HepG2 (cell line): ENCODE results near the gene QSOX1. TPM values are rescaled to one million over a fixed set of nuclear protein-coding genes. Genes with fewer than 3 reads are reported as not detected.

Source experiments
- HDAC1 ChIP-seq: sonication (generic); formaldehyde crosslinking; IDR thresholded peaks from 2 replicates; pipeline ENCODE4 v1.5.1; 2020; ENCODE audit warnings: mild to moderate bottlenecking, missing genetic modification reagents
- HOXA7 ChIP-seq: sonication (generic); formaldehyde crosslinking; IDR thresholded peaks from 2 replicates; pipeline ENCODE4 v1.8.1; 2022; ENCODE audit warnings: mild to moderate bottlenecking, missing genetic modification reagents, moderate library complexity
- SP140L ChIP-seq: sonication (generic); formaldehyde crosslinking; IDR thresholded peaks from 2 replicates; pipeline ENCODE4 v1.4.0; 2020; ENCODE audit warnings: missing genetic modification reagents, borderline replicate concordance
- SYNCRIP ChIP-seq: fragments of 200-400 bp; formaldehyde crosslinking; IDR thresholded peaks from 2 replicates; pipeline ENCODE4 v1.6.1; 2018; ENCODE audit warnings: mild to moderate bottlenecking, low read depth, low read length; ENCODE audit not compliant: insufficient read depth
- TCF7L2 ChIP-seq: IDR thresholded peaks from 2 replicates; pipeline ENCODE4 v1.6.1; 2011; ENCODE audit warnings: mild to moderate bottlenecking, low read depth, low read length, moderate library complexity
- ZNF430 ChIP-seq: sonication (generic); formaldehyde crosslinking; IDR thresholded peaks from 2 replicates; pipeline ENCODE4 v1.9.0; 2021; ENCODE audit warnings: mild to moderate bottlenecking, missing genetic modification reagents
- ZNF879 ChIP-seq: sonication (generic); formaldehyde crosslinking; IDR thresholded peaks from 2 replicates; pipeline ENCODE4 v1.8.1; 2023; ENCODE audit warnings: missing genetic modification reagents
- polyA plus RNA-seq, 8 experiments: library from polyadenylated mRNA; depleted of rRNA in 3 of 8; stranded (reverse) in 7 of 8; unstranded in 1 of 8; fragments of >200 nt; fragmentation: Illumina TruSeq in 4 of 8; extraction: Trizol in 4 of 8; gene quantifications; 2 replicates each; pipeline versions ENCODE4 v1.2.1 to v1.2.3, GENCODE V29; 2011 to 2016; ENCODE audit warnings: low read depth in 4 of 8, missing spikeins in 1 of 8, mixed read lengths in 1 of 8; ENCODE audit not compliant: insufficient read depth in 1 of 8
- total RNA-seq, 5 experiments: library from RNA; depleted of rRNA; stranded (reverse); fragments of >200 nt; fragmentation: Illumina TruSeq; extraction: Trizol; gene quantifications; 2 replicates each; pipeline ENCODE4 v1.2.3, GENCODE V29; 2016; ENCODE audit warnings: low read depth in 1 of 5
- TF ChIP-seq, protein P1 (sequence below): sonication (generic); formaldehyde crosslinking; IDR thresholded peaks from 2 replicates; pipeline ENCODE4 v1.4.0; 2020; ENCODE audit warnings: mild to moderate bottlenecking, missing genetic modification reagents
- TF ChIP-seq, protein P2 (sequence below): sonication (generic); formaldehyde crosslinking; IDR thresholded peaks from 2 replicates; pipeline ENCODE4 v1.4.0; 2020; ENCODE audit warnings: mild to moderate bottlenecking, missing genetic modification reagents, borderline replicate concordance
- TF ChIP-seq, protein P3 (sequence below), 2 experiments: sonication (generic) in 1 of 2; formaldehyde crosslinking in 1 of 2; IDR thresholded peaks; 2 replicates each; pipeline versions ENCODE4 v1.4.0 to v1.6.1; 2018 to 2020; ENCODE audit warnings: missing genetic modification reagents in 2 of 2, borderline replicate concordance in 1 of 2, low read depth in 1 of 2, mild to moderate bottlenecking in 1 of 2, missing biosample characterization in 1 of 2
- TF ChIP-seq, protein P4 (sequence below): sonication (generic); formaldehyde crosslinking; IDR thresholded peaks from 2 replicates; pipeline ENCODE4 v1.9.0; 2021; ENCODE audit warnings: missing genetic modification reagents, borderline replicate concordance
- TF ChIP-seq, protein P5 (sequence below): sonication (generic); formaldehyde crosslinking; IDR thresholded peaks from 2 replicates; pipeline ENCODE4 v1.8.0; 2022; ENCODE audit warnings: mild to moderate bottlenecking, missing genetic modification reagents, moderate library complexity
- TF ChIP-seq, protein P6 (sequence below): sonication (generic); formaldehyde crosslinking; IDR thresholded peaks from 2 replicates; pipeline ENCODE4 v1.5.0; 2020; ENCODE audit warnings: mild to moderate bottlenecking, missing genetic modification reagents, borderline replicate concordance

Gene QSOX1
- total and polyA plus RNA-seq, 2 of the 13 experiments (the other 11 are each of a cell fraction or from before 2014, with no cell fraction given) = 6.8 to 40.2 TPM

DNA sequence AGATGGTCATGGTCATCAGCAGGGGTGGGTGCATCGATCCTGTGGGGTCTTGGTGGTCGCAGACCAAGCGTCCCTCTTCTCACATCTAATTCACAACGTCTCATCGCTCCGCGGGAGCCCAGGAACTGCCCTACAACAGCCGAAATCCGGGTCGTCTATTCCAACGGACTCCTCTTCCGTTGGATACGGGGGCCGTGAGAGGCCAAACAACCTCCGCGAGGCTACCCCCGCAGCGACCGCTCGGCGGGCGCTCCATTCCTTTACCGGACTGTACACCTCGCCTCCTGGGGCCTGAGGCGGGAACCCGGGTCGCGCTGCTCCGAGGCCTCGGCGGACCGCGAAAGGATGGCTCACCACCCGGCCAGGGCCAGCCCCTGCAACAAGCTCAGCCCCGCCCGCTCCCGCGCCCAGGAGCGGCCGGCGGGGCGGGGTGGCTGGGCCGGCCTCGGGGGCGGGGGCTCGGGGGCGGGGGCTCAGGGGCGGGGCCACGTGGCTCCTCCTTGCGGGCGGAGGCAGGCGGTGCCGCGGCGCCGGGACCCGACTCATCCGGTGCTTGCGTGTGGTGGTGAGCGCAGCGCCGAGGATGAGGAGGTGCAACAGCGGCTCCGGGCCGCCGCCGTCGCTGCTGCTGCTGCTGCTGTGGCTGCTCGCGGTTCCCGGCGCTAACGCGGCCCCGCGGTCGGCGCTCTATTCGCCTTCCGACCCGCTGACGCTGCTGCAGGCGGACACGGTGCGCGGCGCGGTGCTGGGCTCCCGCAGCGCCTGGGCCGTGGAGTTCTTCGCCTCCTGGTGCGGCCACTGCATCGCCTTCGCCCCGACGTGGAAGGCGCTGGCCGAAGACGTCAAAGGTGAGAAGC is at the start of gene QSOX1 (continued):
- TF ChIP-seq, protein P1, sequence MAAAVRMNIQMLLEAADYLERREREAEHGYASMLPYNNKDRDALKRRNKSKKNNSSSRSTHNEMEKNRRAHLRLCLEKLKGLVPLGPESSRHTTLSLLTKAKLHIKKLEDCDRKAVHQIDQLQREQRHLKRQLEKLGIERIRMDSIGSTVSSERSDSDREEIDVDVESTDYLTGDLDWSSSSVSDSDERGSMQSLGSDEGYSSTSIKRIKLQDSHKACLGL (CRISPR knock-in tag) = no peak
- TF ChIP-seq, protein P2, sequence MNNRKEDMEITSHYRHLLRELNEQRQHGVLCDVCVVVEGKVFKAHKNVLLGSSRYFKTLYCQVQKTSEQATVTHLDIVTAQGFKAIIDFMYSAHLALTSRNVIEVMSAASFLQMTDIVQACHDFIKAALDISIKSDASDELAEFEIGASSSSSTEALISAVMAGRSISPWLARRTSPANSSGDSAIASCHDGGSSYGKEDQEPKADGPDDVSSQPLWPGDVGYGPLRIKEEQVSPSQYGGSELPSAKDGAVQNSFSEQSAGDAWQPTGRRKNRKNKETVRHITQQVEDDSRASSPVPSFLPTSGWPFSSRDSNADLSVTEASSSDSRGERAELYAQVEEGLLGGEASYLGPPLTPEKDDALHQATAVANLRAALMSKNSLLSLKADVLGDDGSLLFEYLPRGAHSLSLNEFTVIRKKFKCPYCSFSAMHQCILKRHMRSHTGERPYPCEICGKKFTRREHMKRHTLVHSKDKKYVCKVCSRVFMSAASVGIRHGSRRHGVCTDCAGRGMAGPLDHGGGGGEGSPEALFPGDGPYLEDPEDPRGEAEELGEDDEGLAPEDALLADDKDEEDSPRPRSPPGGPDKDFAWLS (CRISPR knock-in tag) = no peak
- TF ChIP-seq, protein P3, sequence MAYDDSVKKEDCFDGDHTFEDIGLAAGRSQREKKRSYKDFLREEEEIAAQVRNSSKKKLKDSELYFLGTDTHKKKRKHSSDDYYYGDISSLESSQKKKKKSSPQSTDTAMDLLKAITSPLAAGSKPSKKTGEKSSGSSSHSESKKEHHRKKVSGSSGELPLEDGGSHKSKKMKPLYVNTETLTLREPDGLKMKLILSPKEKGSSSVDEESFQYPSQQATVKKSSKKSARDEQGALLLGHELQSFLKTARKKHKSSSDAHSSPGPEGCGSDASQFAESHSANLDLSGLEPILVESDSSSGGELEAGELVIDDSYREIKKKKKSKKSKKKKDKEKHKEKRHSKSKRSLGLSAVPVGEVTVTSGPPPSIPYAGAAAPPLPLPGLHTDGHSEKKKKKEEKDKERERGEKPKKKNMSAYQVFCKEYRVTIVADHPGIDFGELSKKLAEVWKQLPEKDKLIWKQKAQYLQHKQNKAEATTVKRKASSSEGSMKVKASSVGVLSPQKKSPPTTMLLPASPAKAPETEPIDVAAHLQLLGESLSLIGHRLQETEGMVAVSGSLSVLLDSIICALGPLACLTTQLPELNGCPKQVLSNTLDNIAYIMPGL (CRISPR knock-in tag; IDR thresholded peaks at IDR 0.05; ENCODE audit: borderline replicate concordance in 1 of 2, low read depth in 1 of 2) = peak in 1 of 2 experiments; percentile 31; a peak in 1 of 4 replicates
- TF ChIP-seq ZNF430 (CRISPR knock-in tag) (no peak), SP140L (CRISPR knock-in tag) (no peak), ZNF879 (CRISPR knock-in tag) (no peak), SYNCRIP (no peak), TCF7L2 (no peak), HOXA7 (CRISPR knock-in tag) (no peak), HDAC1 (CRISPR knock-in tag) (peak; percentile 34; the same call in 1 of the 2 replicates)
- TF ChIP-seq, protein P4, sequence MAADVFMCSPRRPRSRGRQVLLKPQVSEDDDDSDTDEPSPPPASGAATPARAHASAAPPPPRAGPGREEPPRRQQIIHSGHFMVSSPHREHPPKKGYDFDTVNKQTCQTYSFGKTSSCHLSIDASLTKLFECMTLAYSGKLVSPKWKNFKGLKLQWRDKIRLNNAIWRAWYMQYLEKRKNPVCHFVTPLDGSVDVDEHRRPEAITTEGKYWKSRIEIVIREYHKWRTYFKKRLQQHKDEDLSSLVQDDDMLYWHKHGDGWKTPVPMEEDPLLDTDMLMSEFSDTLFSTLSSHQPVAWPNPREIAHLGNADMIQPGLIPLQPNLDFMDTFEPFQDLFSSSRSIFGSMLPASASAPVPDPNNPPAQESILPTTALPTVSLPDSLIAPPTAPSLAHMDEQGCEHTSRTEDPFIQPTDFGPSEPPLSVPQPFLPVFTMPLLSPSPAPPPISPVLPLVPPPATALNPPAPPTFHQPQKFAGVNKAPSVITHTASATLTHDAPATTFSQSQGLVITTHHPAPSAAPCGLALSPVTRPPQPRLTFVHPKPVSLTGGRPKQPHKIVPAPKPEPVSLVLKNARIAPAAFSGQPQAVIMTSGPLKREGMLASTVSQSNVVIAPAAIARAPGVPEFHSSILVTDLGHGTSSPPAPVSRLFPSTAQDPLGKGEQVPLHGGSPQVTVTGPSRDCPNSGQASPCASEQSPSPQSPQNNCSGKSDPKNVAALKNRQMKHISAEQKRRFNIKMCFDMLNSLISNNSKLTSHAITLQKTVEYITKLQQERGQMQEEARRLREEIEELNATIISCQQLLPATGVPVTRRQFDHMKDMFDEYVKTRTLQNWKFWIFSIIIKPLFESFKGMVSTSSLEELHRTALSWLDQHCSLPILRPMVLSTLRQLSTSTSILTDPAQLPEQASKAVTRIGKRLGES (CRISPR knock-in tag) = no peak
- TF ChIP-seq, protein P5, sequence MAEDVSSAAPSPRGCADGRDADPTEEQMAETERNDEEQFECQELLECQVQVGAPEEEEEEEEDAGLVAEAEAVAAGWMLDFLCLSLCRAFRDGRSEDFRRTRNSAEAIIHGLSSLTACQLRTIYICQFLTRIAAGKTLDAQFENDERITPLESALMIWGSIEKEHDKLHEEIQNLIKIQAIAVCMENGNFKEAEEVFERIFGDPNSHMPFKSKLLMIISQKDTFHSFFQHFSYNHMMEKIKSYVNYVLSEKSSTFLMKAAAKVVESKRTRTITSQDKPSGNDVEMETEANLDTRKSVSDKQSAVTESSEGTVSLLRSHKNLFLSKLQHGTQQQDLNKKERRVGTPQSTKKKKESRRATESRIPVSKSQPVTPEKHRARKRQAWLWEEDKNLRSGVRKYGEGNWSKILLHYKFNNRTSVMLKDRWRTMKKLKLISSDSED = no peak
- TF ChIP-seq, protein P6, sequence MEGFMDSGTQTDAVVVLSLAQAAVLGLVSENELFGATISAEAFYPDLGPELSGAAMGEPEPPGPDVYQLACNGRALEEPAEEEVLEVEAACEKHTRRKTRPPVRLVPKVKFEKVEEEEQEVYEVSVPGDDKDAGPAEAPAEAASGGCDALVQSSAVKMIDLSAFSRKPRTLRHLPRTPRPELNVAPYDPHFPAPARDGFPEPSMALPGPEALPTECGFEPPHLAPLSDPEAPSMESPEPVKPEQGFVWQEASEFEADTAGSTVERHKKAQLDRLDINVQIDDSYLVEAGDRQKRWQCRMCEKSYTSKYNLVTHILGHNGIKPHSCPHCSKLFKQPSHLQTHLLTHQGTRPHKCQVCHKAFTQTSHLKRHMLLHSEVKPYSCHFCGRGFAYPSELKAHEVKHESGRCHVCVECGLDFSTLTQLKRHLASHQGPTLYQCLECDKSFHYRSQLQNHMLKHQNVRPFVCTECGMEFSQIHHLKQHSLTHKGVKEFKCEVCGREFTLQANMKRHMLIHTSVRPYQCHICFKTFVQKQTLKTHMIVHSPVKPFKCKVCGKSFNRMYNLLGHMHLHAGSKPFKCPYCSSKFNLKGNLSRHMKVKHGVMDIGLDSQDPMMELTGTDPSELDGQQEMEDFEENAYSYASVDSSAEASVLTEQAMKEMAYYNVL (CRISPR knock-in tag) = peak; percentile 44; the same call in 1 of the 2 replicates
